Skeletal muscle satellite cell (primary cell): ENCODE data around the gene SST. TPM values are rescaled to one million over a fixed set of nuclear protein-coding genes. Genes with fewer than 3 reads are reported as not detected.

Experiments
- H3K27me3 ChIP-seq: 2 replicates; pipeline ENCODE4 v1.7.0; 2013; ENCODE audit warnings: low read length; ENCODE audit not compliant: control insufficient read depth, insufficient read depth
- H3K36me3 ChIP-seq: 2 replicates; pipeline ENCODE4 v1.7.0; 2013; ENCODE audit warnings: mild to moderate bottlenecking, control low read depth, low read length; ENCODE audit not compliant: insufficient read depth
- H3K4me1 ChIP-seq: 2 replicates; pipeline ENCODE4 v1.7.0; 2013; ENCODE audit warnings: low read length; ENCODE audit not compliant: control insufficient read depth, insufficient read depth
- H3K4me2 ChIP-seq: 2 replicates; pipeline ENCODE4 v1.7.0; 2013; ENCODE audit warnings: mild to moderate bottlenecking, low read length
- H3K4me3 ChIP-seq: 2 replicates; pipeline ENCODE4 v1.7.0; 2013; ENCODE audit warnings: low read length
- H3K9ac ChIP-seq: 2 replicates; pipeline ENCODE4 v1.7.0; 2013; ENCODE audit warnings: mild to moderate bottlenecking, low read depth, low read length, moderate library complexity
- H3K9me3 ChIP-seq: replicated peaks from 2 replicates; pipeline ENCODE4 v1.7.0; 2013; ENCODE audit warnings: mild to moderate bottlenecking, control low read depth, low read length
- total RNA-seq: library from RNA; depleted of rRNA; stranded (reverse); fragments of >200 nt; gene quantifications from 2 replicates; pipeline ENCODE4 v1.2.3, GENCODE V29; 2012; rRNA removed

SST gene
- total RNA-seq = not detected in 2 replicates

DNA sequence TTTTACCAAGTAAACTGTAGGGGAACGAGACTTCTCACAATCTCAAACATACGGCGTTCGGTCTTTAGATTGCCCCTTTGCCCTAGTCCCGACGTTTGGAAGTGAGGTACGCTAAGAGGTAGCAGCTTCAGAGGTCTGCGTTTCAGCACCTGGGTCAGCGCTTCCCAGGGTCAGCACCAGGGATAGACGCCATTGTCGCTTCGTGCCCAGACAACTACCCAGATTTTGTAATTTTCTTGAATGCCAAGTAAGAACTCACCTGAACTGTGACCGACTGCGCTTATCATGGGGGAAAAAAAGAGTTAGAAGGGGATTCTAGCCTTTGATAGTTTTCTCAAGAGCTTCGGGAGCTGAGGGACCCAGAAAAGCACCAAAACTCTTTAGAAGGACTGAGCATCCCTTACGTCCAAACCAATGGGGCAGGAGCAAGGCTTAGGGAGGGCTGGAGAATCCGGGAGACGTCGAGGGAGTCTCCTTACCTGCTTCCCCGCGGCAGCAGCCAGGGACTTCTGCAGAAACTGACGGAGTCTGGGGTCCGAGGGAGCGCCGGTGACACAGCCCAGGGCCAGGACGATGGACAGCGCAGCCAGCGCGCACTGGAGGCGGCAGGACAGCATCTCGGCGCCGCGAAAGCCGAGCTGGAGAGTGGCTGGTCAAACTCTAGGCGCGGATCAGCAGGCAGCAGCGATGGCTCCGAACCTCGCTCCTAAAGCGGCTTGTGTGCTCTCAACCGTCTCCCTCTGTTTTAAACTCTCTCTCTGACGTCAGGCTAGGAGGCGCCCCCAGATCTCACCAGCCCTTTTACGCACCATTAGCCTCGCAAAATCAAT lies at the start of gene SST:
Gene SST (minus strand): TSS at position 720 of the 830 bp plus-strand sequence. CDS start 103 bp downstream, at position 617.
- H3K9me3 ChIP-seq = no peaks in the 10 kb centered on the region
- no peak within 1 kb of the TSS for H3K4me2 ChIP-seq
- H3K4me3 ChIP-seq = no peak within 1 kb of the TSS
- no peak within 1 kb of the TSS for H3K9ac ChIP-seq
- no peaks in the 10 kb centered on the region for H3K36me3 ChIP-seq
- no peaks in the 10 kb centered on the region for H3K4me1 ChIP-seq
- H3K27me3 ChIP-seq = peaks cover 53% of the 10 kb centered on the region

- Histone ChIP-seq H3K9me3 (no peaks in the 10 kb centered on the region), H3K4me3 (no peak overlapping the region), H3K36me3 (peaks cover 42% of the 10 kb centered on the region), H3K4me1 (no peaks in the 10 kb centered on the region), H3K27me3 (no peaks in the 10 kb centered on the region), H3K9ac (no peak overlapping the region), H3K4me2 (no peak overlapping the region)
Measured at GRCh38 chr3:187719628-187720336, 49.6 kb upstream of the SST start.

GRCh38 chr3:187718802-187719201 lies 48.6 kb upstream of the SST start:
- Histone ChIP-seq H3K36me3 (peaks cover 33% of the 10 kb centered on the region), H3K27me3 (no peaks in the 10 kb centered on the region), H3K9me3 (no peaks in the 10 kb centered on the region), H3K4me1 (no peaks in the 10 kb centered on the region), H3K4me2 (no peak overlapping the region), H3K9ac (no peak overlapping the region), H3K4me3 (no peak overlapping the region)

- no peaks in the 10 kb centered on the region for H3K4me1 ChIP-seq
- H3K4me2 ChIP-seq = no peak overlapping the region
- peaks cover 20% of the 10 kb centered on the region for H3K36me3 ChIP-seq
- no peaks in the 10 kb centered on the region for H3K27me3 ChIP-seq
- no peak overlapping the region for H3K9ac ChIP-seq
- H3K9me3 ChIP-seq = no peaks in the 10 kb centered on the region
- no peak overlapping the region for H3K4me3 ChIP-seq
Measured at GRCh38 chr3:187717572-187717971, 47.4 kb upstream of the SST start.

DNA sequence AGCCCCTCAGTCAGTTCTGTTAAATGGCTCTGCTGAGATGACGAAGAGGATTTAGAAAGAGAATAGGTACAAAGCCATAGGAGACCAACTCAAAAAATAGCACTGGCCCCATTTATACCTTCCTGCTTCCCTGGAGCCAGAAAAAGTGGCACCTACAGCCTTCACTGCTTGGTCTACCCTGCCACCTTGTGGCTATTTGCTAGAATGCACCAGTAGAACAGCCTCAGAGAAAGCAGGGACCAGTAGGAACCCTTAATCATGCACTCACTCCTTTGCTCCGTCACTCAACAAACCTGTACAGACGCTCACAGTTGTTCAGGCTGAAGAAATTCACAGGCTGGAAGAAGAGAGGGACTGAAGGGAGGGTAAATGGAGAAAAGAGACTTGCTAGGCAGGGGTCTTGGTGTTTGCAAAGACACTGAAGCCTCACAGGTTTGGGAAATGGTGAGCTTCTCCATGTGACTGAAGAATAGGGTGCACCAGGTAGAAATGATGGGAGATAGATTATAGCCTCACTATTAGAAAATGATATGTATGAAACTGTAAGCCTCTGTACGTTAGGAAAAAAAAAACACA lies 44.3 kb upstream of the SST start:
- no peaks in the 10 kb centered on the region for H3K27me3 ChIP-seq
- H3K9ac ChIP-seq = no peak overlapping the region
- no peaks in the 10 kb centered on the region for H3K4me1 ChIP-seq
- no peak overlapping the region for H3K4me2 ChIP-seq
- no peaks in the 10 kb centered on the region for H3K36me3 ChIP-seq
- no peak overlapping the region for H3K4me3 ChIP-seq
- H3K9me3 ChIP-seq = no peaks in the 10 kb centered on the region

DNA sequence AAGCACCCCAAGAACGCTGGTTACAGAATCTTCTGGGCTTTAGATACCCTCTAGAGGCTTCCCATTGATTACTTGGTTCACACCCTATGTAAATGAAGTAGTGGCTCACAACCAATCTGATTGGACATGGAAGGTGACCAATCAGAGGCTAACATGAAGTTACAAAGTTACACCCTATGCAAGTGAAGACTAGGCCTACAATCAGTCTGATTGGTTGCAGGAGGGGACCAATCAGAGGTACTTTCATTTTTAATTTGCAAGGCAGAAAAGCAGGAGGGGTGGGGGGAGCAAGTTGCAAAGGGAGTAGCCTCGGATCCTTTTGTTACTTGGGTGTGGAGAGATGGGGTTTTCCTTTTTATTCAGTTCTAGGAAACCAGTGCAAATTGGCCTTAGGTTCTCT lies 43.3 kb upstream of the SST start:
- no peak overlapping the region for H3K4me2 ChIP-seq
- no peaks in the 10 kb centered on the region for H3K9me3 ChIP-seq
- no peaks in the 10 kb centered on the region for H3K36me3 ChIP-seq
- no peaks in the 10 kb centered on the region for H3K27me3 ChIP-seq
- H3K4me3 ChIP-seq = no peak overlapping the region
- H3K9ac ChIP-seq = no peak overlapping the region
- no peaks in the 10 kb centered on the region for H3K4me1 ChIP-seq

DNA sequence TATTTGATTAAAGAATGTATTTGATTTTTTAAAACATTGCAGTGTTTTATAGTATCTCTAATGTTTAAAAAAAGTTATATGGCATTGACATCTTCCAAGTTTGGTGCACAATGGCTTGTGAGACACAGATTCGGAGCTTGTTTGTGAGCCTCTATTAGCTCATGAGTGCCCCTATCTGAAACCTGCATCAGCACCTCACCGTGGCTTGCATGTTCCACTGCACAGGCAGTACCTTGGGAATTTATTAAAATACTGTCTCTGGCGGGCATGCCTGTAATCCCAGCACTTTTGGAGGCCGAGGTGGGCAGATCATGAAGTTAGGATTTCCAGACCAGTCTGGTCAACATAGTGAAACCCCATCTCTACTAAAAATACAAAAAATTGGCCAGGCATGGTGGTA lies 39.0 kb upstream of the SST start:
- H3K36me3 ChIP-seq = no peaks in the 10 kb centered on the region
- H3K9me3 ChIP-seq = no peaks in the 10 kb centered on the region
- no peak overlapping the region for H3K9ac ChIP-seq
- no peak overlapping the region for H3K4me2 ChIP-seq
- H3K4me3 ChIP-seq = no peak overlapping the region
- H3K4me1 ChIP-seq = no peaks in the 10 kb centered on the region
- no peaks in the 10 kb centered on the region for H3K27me3 ChIP-seq

DNA sequence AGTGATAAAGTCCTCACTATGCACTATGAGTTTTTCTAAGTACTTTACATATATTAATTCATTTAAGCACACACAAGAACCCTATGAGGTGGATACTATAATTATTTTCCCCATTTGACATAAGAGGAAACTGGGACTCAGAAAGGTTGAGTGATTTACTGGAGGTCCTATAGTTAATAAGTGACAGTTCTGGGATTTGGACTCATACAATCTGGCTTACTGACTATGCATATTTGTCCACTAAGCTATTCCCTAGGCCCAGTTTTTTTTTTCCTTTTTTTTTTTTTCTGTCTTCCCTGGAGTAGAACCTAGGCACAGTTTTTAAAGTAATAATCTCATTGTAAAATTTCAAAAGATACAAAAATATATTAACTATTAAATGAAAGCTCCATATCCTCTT lies 38.5 kb upstream of the SST start:
- no peak overlapping the region for H3K9ac ChIP-seq
- H3K9me3 ChIP-seq = no peaks in the 10 kb centered on the region
- no peak overlapping the region for H3K4me2 ChIP-seq
- no peaks in the 10 kb centered on the region for H3K4me1 ChIP-seq
- H3K4me3 ChIP-seq = no peak overlapping the region
- H3K36me3 ChIP-seq = no peaks in the 10 kb centered on the region
- H3K27me3 ChIP-seq = no peaks in the 10 kb centered on the region

GRCh38 chr3:187706971-187707370 lies 36.8 kb upstream of the SST start:
- Histone ChIP-seq H3K4me3 (no peak overlapping the region), H3K27me3 (no peaks in the 10 kb centered on the region), H3K9me3 (no peaks in the 10 kb centered on the region), H3K36me3 (no peaks in the 10 kb centered on the region), H3K4me1 (no peaks in the 10 kb centered on the region), H3K9ac (no peak overlapping the region), H3K4me2 (no peak overlapping the region)

- H3K36me3 ChIP-seq = no peaks in the 10 kb centered on the region
- no peaks in the 10 kb centered on the region for H3K4me1 ChIP-seq
- peaks cover 3% of the 10 kb centered on the region for H3K27me3 ChIP-seq
- H3K4me2 ChIP-seq = no peak overlapping the region
- H3K9me3 ChIP-seq = no peaks in the 10 kb centered on the region
- no peak overlapping the region for H3K4me3 ChIP-seq
- no peak overlapping the region for H3K9ac ChIP-seq
Measured at GRCh38 chr3:187705164-187705563, 35.0 kb upstream of the SST start.

DNA sequence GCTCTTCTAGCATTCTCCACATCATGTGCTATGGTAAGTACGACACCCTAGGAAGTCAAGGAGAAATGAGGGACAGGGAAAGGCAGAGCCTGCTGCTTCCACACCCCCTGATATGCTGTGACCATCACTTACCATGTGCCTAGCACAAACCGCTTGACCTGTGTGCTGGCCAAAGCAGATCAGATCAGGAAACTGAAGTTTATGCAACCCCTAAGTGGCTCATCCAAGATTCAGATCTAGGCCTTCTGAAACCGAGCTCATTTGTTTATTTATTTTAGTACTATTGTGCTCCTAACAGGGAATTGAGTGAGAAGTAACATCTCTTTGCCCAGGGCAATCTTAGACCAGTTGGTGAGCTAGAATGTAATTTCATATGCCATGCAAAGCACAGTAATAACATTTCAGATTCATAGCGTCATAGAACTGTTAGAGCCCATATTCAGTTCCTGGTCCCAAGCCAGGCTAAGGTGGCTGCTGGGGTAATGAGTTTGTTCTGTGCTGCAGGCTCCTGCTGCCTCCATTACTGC lies 32.4 kb upstream of the SST start, which contains the start of gene RTP2:
Gene RTP2 (minus strand): TSS at position 51 of the 527 bp plus-strand sequence. CDS start 429 bp downstream, outside the sequence.
- no peaks in the 10 kb centered on the region for H3K4me1 ChIP-seq
- no peak within 1 kb of the TSS for H3K9ac ChIP-seq
- no peak within 1 kb of the TSS for H3K4me3 ChIP-seq
- peaks cover 6% of the 10 kb centered on the region for H3K27me3 ChIP-seq
- no peaks in the 10 kb centered on the region for H3K9me3 ChIP-seq
- no peaks in the 10 kb centered on the region for H3K36me3 ChIP-seq
- H3K4me2 ChIP-seq = no peak within 1 kb of the TSS
